RWPE1 (cell line): ENCODE results near the gene TSPAN3.

Source experiments
- CTCF ChIA-PET: fragments of 350-600 bp; sonication (Branson Sonifier 250); formaldehyde crosslinking; extraction: SDS; loops from one replicate; lab custom pipeline; 2021; lab: Yijun Ruan, JAX
- POLR2A ChIA-PET: fragments of 400-600 bp; formaldehyde crosslinking; extraction: SDS; loops from one replicate; lab custom pipeline; 2020; ENCODE audit warnings: antibody characterized with exemption; ENCODE audit not compliant: low non-redundant PET; lab: Yijun Ruan, JAX
- DNase-seq: peaks from one replicate; pipeline ENCODE4 v3.0.0; 2012; ENCODE audit warnings: low spot score
- H3K27ac ChIP-seq: fragments of 450-650 bp; 2 replicates; pipeline ENCODE4 v1.5.1; 2017
- CTCF ChIP-seq: fragments of 450-650 bp; conservative IDR thresholded peaks from 2 replicates; pipeline ENCODE4 v1.5.1; 2017; ENCODE audit warnings: low read depth, mild to moderate bottlenecking

The TSPAN3 gene

GRCh38 chr15:77024273-77025082, 46.4 kb downstream of the TSPAN3 start:
- CTCF ChIA-PET: interaction anchor here (0.5 to 1.5 kb wide), 6 partner anchors 8 to 798 kb away, joined by 3 to 6 read pairs (median 4); no protein-coding TSS in a partner anchor
- H3K27ac ChIP-seq: no peak overlapping the region
- DNase-seq: peak; percentile 78
- peak; percentile 97 for TF ChIP-seq CTCF
- POLR2A ChIA-PET: no interaction called here

GRCh38 chr15:77023576-77024272, 47.2 kb downstream of the TSPAN3 start:
- no peak for TF ChIP-seq CTCF
- ChIA-PET POLR2A (no interaction called here), CTCF (interaction anchor here (0.5 to 1.5 kb wide), 8 partner anchors 10 to 797 kb away, joined by 3 to 6 read pairs (median 4); no protein-coding TSS in a partner anchor)
- no peak overlapping the region for H3K27ac ChIP-seq
- DNase-seq: no peak

- CTCF ChIA-PET: interaction anchor here (0.6 to 0.9 kb wide), 7 partner anchors 23 to 798 kb away, joined by 3 to 5 read pairs (median 4); no protein-coding TSS in a partner anchor
- H3K27ac ChIP-seq: peak overlapping the region; percentile 20
- TF ChIP-seq CTCF: no peak
- no peak for DNase-seq
- POLR2A ChIA-PET: no interaction called here
These were observed 48.0 kb downstream of the TSPAN3 start for GRCh38 chr15:77022646-77023575.

GRCh38 chr15:77021803-77022381, 49.0 kb downstream of the TSPAN3 start:
- CTCF ChIA-PET: interaction anchor here (0.6 kb wide), 1 partner anchor 115 kb away, joined by 3 read pairs; no protein-coding TSS in a partner anchor
- no peak for TF ChIP-seq CTCF

GRCh38 chr15:77021088-77021481, 49.8 kb downstream of the TSPAN3 start:
- no peak for DNase-seq
- no peak for TF ChIP-seq CTCF
- H3K27ac ChIP-seq: no peak overlapping the region
- CTCF ChIA-PET: no interaction called here
- POLR2A ChIA-PET: no interaction called here

More at GRCh38 chr15:77021803-77022381, 49.0 kb downstream of the TSPAN3 start:
- H3K27ac ChIP-seq: peak overlapping the region; percentile 20
- DNase-seq: no peak
- POLR2A ChIA-PET: interaction anchor here (0.6 kb wide), 1 partner anchor 49 kb away, joined by 3 read pairs; no protein-coding TSS in a partner anchor
